Upper lobe of left lung (tissue), 6 donors: ENCODE data around the gene DGKB. TPM values are rescaled to one million over a fixed set of nuclear protein-coding genes. Genes with fewer than 3 reads are reported as not detected.

Source experiments
- ATAC-seq, 2 donors: fragments of 200-7000 bp; cut with Tn5 transposase; one replicate each; pipeline ENCODE4 v1.9.1; 2022; ENCODE audit warnings: mild to moderate bottlenecking in 2 of 2, moderate library complexity in 2 of 2; ENCODE audit not compliant: low FRiP score in 2 of 2
- DNase-seq, 2 donors: peaks; one replicate each; pipeline ENCODE4 v3.0.0-alpha.2; 2019 to 2020
- H3K27ac ChIP-seq, 4 donors: fragments of 200-600 bp; sonication (generic); one replicate each; pipeline ENCODE4 v1.5.1; 2016 to 2019
- H3K27me3 ChIP-seq, 4 donors: fragments of 200-600 bp; sonication (generic); one replicate each; pipeline ENCODE4 v1.5.1; 2017 to 2019
- H3K36me3 ChIP-seq, 4 donors: fragments of 200-600 bp; sonication (generic); one replicate each; pipeline ENCODE4 v1.5.1; 2016 to 2019
- H3K4me1 ChIP-seq, 4 donors: fragments of 200-600 bp; sonication (generic); one replicate each; pipeline ENCODE4 v1.5.1; 2018 to 2019
- H3K4me3 ChIP-seq, 4 donors: fragments of 200-600 bp; sonication (generic); one replicate each; pipeline ENCODE4 v1.5.1; 2017 to 2019; ENCODE audit warnings: mild to moderate bottlenecking in 2 of 4, moderate library complexity in 1 of 4
- H3K9me3 ChIP-seq, 4 donors: fragments of 200-600 bp; sonication (generic); one replicate each; pipeline ENCODE4 v1.5.1; 2018 to 2019
- EP300 ChIP-seq, 4 donors: sonication (generic); formaldehyde crosslinking; IDR thresholded peaks; one replicate each; pipeline ENCODE4 v1.5.1; 2017; ENCODE audit warnings: antibody characterized with exemption in 4 of 4, control low read depth in 2 of 4
- POLR2A ChIP-seq, 4 donors: fragments of 450-650 bp; IDR thresholded peaks; one replicate each; pipeline ENCODE4 v1.5.1; 2016 to 2017; ENCODE audit warnings: antibody characterized with exemption in 4 of 4, mild to moderate bottlenecking in 2 of 4
- POLR2AphosphoS5 ChIP-seq, 2 donors: sonication (generic); formaldehyde crosslinking; IDR thresholded peaks; one replicate each; pipeline ENCODE4 v1.5.1; 2017; ENCODE audit warnings: antibody characterized with exemption in 2 of 2
- WGBS, 2 donors: methylation state at CpG; one replicate each; pipeline ENCODE4 v1.1.5; 2017 to 2018; 5-methylcytosine and 5-hydroxymethylcytosine counted together
- total RNA-seq, 6 donors: library from RNA; depleted of rRNA in 4 of 6; stranded (reverse); fragments of >200 nt in 4 of 6; gene quantifications; one replicate each; pipeline versions ENCODE4 v1.1.0 to v1.2.1, GENCODE V29; 2016 to 2021
- TF ChIP-seq, protein P1 (sequence below), 6 experiments: fragments of 450-650 bp in 4 of 6; fragments of 200-600 bp in 2 of 6; sonication (generic) in 2 of 6; IDR thresholded peaks; one replicate each; pipeline ENCODE4 v1.5.1; 2016 to 2019; ENCODE audit warnings: antibody characterized with exemption in 6 of 6
- donor health status: DM: no; HTN: no; CAD: no; lungs with moderate emphysema.
- donor health status: DM: no; HTN: yes; CAD: no; lungs with severe emphysema.

Gene DGKB
- total RNA-seq, 6 donors from 2014 or later: 0.09 to 0.30 (median 0.30) TPM; not detected in 3

DNA sequence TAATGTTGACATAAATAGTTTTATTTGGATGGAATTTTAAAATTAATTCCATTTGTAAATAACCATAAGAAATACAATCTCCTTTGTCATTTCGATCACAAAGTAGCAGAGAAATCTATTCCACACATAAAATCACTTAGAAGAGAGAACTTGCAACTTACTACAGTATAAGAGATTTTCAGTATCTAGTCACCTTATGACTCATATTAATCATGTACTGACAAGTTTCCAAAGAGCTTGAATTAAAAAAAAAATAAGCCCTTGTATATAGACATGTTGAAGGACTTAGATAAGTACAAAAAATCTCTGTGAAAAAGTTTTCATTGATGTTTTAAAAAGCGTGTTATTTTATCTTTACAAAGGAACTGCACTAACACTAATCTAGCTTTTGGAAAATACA is 706.0 kb downstream of the DGKB start:
- H3K27ac ChIP-seq: no peak overlapping the region
- H3K9me3 ChIP-seq: no peaks in the 10 kb centered on the region
- DNase-seq (no peak), ATAC-seq (no peak)
- TF ChIP-seq EP300 (IDR thresholded peaks at IDR 0.05) (no peak), POLR2AphosphoS5 (IDR thresholded peaks at IDR 0.05) (no peak), POLR2A (IDR thresholded peaks at IDR 0.05) (no peak)
- TF ChIP-seq, protein P1, sequence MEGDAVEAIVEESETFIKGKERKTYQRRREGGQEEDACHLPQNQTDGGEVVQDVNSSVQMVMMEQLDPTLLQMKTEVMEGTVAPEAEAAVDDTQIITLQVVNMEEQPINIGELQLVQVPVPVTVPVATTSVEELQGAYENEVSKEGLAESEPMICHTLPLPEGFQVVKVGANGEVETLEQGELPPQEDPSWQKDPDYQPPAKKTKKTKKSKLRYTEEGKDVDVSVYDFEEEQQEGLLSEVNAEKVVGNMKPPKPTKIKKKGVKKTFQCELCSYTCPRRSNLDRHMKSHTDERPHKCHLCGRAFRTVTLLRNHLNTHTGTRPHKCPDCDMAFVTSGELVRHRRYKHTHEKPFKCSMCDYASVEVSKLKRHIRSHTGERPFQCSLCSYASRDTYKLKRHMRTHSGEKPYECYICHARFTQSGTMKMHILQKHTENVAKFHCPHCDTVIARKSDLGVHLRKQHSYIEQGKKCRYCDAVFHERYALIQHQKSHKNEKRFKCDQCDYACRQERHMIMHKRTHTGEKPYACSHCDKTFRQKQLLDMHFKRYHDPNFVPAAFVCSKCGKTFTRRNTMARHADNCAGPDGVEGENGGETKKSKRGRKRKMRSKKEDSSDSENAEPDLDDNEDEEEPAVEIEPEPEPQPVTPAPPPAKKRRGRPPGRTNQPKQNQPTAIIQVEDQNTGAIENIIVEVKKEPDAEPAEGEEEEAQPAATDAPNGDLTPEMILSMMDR (IDR thresholded peaks at IDR 0.05): no peak
- no peak overlapping the region for H3K4me3 ChIP-seq
- H3K36me3 ChIP-seq: no peaks in the 10 kb centered on the region
- no peaks in the 10 kb centered on the region for H3K4me1 ChIP-seq
- WGBS, 2 donors: 52 to 64% methylated on average over 2 of the region's 2 CpGs
- no peaks in the 10 kb centered on the region for H3K27me3 ChIP-seq

DNA sequence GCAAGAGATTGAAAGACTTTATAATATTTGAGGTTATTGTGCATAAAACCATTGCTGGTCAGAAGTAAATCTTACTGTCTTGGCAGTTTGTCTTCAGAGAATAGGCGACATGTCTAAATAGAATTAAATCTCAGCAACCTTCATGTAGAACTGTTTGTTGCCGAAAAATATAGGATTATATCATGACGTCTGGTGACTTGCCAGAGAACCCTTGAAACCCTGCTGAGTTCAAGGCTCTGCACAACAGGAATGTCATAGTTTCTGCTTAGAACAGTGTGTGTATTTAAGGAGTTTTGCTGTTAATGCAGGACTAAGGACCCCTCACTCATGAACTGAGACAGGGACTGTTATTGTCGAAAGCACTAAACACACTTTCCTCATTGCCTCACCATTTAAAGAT is 706.7 kb downstream of the DGKB start:
- no peak overlapping the region for H3K27ac ChIP-seq
- TF ChIP-seq, protein P1 (IDR thresholded peaks at IDR 0.05): no peak
- no peak for TF ChIP-seq POLR2A (IDR thresholded peaks at IDR 0.05)
- no peak for TF ChIP-seq POLR2AphosphoS5 (IDR thresholded peaks at IDR 0.05)
- TF ChIP-seq EP300 (IDR thresholded peaks at IDR 0.05): no peak
- DNase-seq: no peak
- H3K9me3 ChIP-seq: no peaks in the 10 kb centered on the region
- H3K36me3 ChIP-seq: no peaks in the 10 kb centered on the region
- H3K27me3 ChIP-seq: no peaks in the 10 kb centered on the region
- WGBS, 2 donors: 76 to 79% methylated on average over 4 of the region's 4 CpGs
- H3K4me3 ChIP-seq: no peak overlapping the region
- H3K4me1 ChIP-seq: no peaks in the 10 kb centered on the region
- no peak for ATAC-seq

DNA sequence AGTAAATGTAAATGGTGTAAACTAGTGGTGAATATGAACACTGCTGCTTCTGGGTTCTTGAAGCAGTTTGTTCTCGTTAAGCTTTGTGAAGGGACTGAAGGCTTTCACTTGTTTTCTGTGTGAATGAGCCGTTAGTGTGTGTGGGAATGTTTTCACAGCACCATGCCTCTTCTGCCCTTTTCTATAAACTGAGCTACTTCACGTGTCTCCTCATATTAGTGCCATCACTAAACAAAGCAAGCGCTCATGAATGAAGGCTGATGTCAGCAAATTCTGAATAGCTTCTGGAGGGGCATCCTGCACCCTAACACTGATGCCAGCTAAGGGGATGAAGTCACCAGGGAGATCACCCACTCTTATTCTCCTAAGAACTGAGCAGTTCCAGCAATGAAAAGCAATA is 707.5 kb downstream of the DGKB start:
- no peaks in the 10 kb centered on the region for H3K9me3 ChIP-seq
- no peak for ATAC-seq
- TF ChIP-seq POLR2A (IDR thresholded peaks at IDR 0.05) (no peak), EP300 (IDR thresholded peaks at IDR 0.05) (no peak), POLR2AphosphoS5 (IDR thresholded peaks at IDR 0.05) (no peak)
- TF ChIP-seq, protein P1 (IDR thresholded peaks at IDR 0.05): no peak
- 65 to 73% methylated on average over 4 of the region's 4 CpGs for WGBS, 2 donors
- no peak overlapping the region for H3K4me3 ChIP-seq
- DNase-seq: no peak
- no peaks in the 10 kb centered on the region for H3K36me3 ChIP-seq
- H3K4me1 ChIP-seq: no peaks in the 10 kb centered on the region
- H3K27me3 ChIP-seq: no peaks in the 10 kb centered on the region
- no peak overlapping the region for H3K27ac ChIP-seq

DNA sequence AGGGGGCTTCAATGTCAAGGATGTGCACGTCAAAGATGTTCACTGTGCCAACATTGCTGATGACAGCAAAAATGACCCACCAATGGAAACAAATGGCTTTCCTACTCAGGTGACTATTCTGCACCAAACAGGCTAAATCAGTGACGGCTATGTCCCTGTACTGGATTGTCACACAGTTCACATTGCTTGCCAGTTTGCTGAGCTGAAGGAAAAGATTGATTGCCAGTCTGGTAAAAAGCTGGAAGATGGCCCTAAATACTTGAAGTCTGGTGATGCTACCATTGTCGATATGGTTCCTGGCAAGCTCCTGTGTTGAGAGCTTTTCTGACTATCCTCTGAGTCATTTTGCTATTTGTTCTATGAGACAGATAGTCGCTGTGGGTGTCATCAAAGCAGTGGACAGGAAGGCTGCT is 710.9 kb downstream of the DGKB start:
- Histone ChIP-seq H3K27ac (no peak overlapping the region), H3K4me1 (no peaks in the 10 kb centered on the region), H3K4me3 (no peak overlapping the region), H3K27me3 (no peaks in the 10 kb centered on the region), H3K36me3 (no peaks in the 10 kb centered on the region), H3K9me3 (no peaks in the 10 kb centered on the region)
- no peak for DNase-seq
- TF ChIP-seq EP300 (IDR thresholded peaks at IDR 0.05) (no peak), POLR2AphosphoS5 (IDR thresholded peaks at IDR 0.05) (no peak), POLR2A (IDR thresholded peaks at IDR 0.05) (no peak)
- TF ChIP-seq, protein P1 (IDR thresholded peaks at IDR 0.05): no peak
- 91 to 92% methylated on average over 4 of the region's 4 CpGs for whole genome bisulfite sequencing, 2 donors
- ATAC-seq: no peak

DNA sequence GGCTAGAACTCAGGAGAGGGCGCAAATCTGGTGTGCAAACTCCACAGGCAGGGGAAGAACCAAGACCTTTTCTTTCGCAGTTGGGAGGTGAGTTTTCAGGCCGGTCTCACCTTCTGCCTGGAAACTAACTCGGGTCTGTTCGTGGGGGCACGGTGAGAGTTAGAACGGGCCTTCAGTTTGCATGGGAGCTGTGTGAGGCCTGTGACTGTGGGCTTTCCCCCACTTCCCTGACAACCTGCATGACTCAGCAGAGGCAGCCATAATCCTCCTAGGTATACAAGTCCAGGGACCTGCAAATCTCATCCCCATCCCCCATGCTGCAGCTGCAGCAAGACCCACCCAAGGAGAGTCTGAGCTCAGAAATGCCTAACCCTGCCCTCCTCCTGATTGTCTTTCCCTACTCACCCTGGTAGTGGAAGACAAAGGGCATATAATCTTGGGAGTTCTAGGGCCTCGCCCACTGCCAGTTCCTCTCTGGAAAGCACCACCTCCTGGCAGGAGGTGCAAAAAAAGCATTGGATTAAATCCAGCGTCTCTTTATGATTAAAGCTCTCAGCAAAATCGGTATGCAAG is 718.2 kb downstream of the DGKB start:
- no peaks in the 10 kb centered on the region for H3K4me1 ChIP-seq
- no peak for ATAC-seq
- H3K9me3 ChIP-seq: no peaks in the 10 kb centered on the region
- H3K36me3 ChIP-seq: no peaks in the 10 kb centered on the region
- DNase-seq: no peak
- H3K4me3 ChIP-seq: no peak overlapping the region
- TF ChIP-seq POLR2A (IDR thresholded peaks at IDR 0.05) (no peak), POLR2AphosphoS5 (IDR thresholded peaks at IDR 0.05) (no peak), EP300 (IDR thresholded peaks at IDR 0.05) (no peak)
- TF ChIP-seq, protein P1 (IDR thresholded peaks at IDR 0.05): no peak
- WGBS, 2 donors: 89% methylated on average over 10 of the region's 10 CpGs
- no peak overlapping the region for H3K27ac ChIP-seq
- H3K27me3 ChIP-seq: no peaks in the 10 kb centered on the region
